Lower leg skin (tissue), 4 donors: ENCODE data around the gene H6PD. TPM values are rescaled to one million over a fixed set of nuclear protein-coding genes. Genes with fewer than 3 reads are reported as not detected.

ENCODE experiments used
- DNase-seq, 2 donors: peaks; one replicate each; pipeline ENCODE4 v3.0.0-alpha.2; 2019; ENCODE audit warnings: low spot score in 2 of 2
- H3K4me3 ChIP-seq: fragments of 200-600 bp; sonication (generic); 2 replicates; pipeline ENCODE4 v1.5.1; 2017; ENCODE audit warnings: mild to moderate bottlenecking, low read depth; ENCODE audit not compliant: poor library complexity, severe bottlenecking
- CTCF ChIP-seq, 3 donors: fragments of 450-650 bp; IDR thresholded peaks; one replicate each; pipeline ENCODE4 v1.5.1; 2016; ENCODE audit warnings: antibody characterized with exemption in 3 of 3, mild to moderate bottlenecking in 3 of 3, moderate library complexity in 2 of 3
- POLR2A ChIP-seq, 2 donors: fragments of 450-650 bp; IDR thresholded peaks; one replicate each; pipeline ENCODE4 v1.6.1; 2016 to 2017; ENCODE audit warnings: antibody characterized with exemption in 2 of 2, mild to moderate bottlenecking in 1 of 2, moderate library complexity in 1 of 2
- WGBS, 2 donors: methylation state at CpG; one replicate each; pipeline ENCODE4 v1.1.5; 2018; 5-methylcytosine and 5-hydroxymethylcytosine counted together
- intact Hi-C: fragments of 100-400 bp; cut with DNase I; formaldehyde crosslinking; loops from one replicate; pipeline ENCODE4 v1.15.0; 2023; ENCODE audit warnings: low total_unique reads
- total RNA-seq, 4 donors: library from RNA; depleted of rRNA; stranded (reverse); fragments of >200 nt; gene quantifications; one replicate each; pipeline ENCODE4 v1.1.0, GENCODE V29; 2016

The H6PD gene
- total RNA-seq, 4 donors from 2014 or later: 65.5 to 98.7 (median 87.8) TPM

GRCh38 chr1:9228609-9229008, 6.0 kb upstream of the H6PD start:
- TF ChIP-seq POLR2A (IDR thresholded peaks at IDR 0.05): no peak
- no peak for TF ChIP-seq CTCF (IDR thresholded peaks at IDR 0.05)
- WGBS, 2 donors: 53 to 58% methylated on average over 4 of the region's 4 CpGs
- no peak overlapping the region for H3K4me3 ChIP-seq
- no peak for DNase-seq
- intact Hi-C loops: no loop called here

GRCh38 chr1:9229549-9229948, 5.0 kb upstream of the H6PD start:
- 88 to 90% methylated on average over 6 of the region's 6 CpGs for WGBS, 2 donors
- DNase-seq: no peak
- no peak for TF ChIP-seq POLR2A (IDR thresholded peaks at IDR 0.05)
- no peak for TF ChIP-seq CTCF (IDR thresholded peaks at IDR 0.05)
- no peak overlapping the region for H3K4me3 ChIP-seq
- intact Hi-C loops: no loop called here

- H3K4me3 ChIP-seq: no peak overlapping the region
- TF ChIP-seq CTCF (IDR thresholded peaks at IDR 0.05) (no peak), POLR2A (IDR thresholded peaks at IDR 0.05) (no peak)
- intact Hi-C loops: no loop called here
- WGBS, 2 donors: 80 to 91% methylated on average over 7 of the region's 7 CpGs
- DNase-seq: no peak
Measured at GRCh38 chr1:9230869-9231533, 3.6 kb upstream of the H6PD start.

- WGBS, 2 donors: 41% methylated on average over 13 of the region's 13 CpGs
- intact Hi-C loops: no loop called here
- no peak overlapping the region for H3K4me3 ChIP-seq
- no peak for DNase-seq
- no peak for TF ChIP-seq POLR2A (IDR thresholded peaks at IDR 0.05)
- no peak for TF ChIP-seq CTCF (IDR thresholded peaks at IDR 0.05)
Measured at GRCh38 chr1:9231648-9232332, 2.8 kb upstream of the H6PD start.

- H3K4me3 ChIP-seq: no peak overlapping the region
- TF ChIP-seq CTCF (IDR thresholded peaks at IDR 0.05) (no peak), POLR2A (IDR thresholded peaks at IDR 0.05) (no peak)
- 43 to 45% methylated on average over 19 to 20 of the region's 20 CpGs for WGBS, 2 donors
- peak; percentile 83 to 98 for DNase-seq
- intact Hi-C loops: no loop called here
Measured at GRCh38 chr1:9233241-9233941, 1.2 kb upstream of the H6PD start.
